Tibial nerve (tissue), 4 donors: ENCODE results near the gene NAXD. TPM values are rescaled to one million over a fixed set of nuclear protein-coding genes. Genes with fewer than 3 reads are reported as not detected.
"Not testable (repeated sequence)": the region's sequence is repeated elsewhere in the genome, so short reads cannot be mapped to it uniquely, and the experiment has no call there.

ENCODE experiments used
- DNase-seq, 2 donors: peaks; one replicate each; pipeline ENCODE4 v3.0.0-alpha.2; 2019; ENCODE audit warnings: low spot score in 2 of 2
- H3K27ac ChIP-seq, 4 donors: fragments of 200-600 bp; sonication (generic) in 3 of 4; one replicate each; pipeline ENCODE4 v1.5.1; 2017 to 2019; ENCODE audit warnings: mild to moderate bottlenecking in 1 of 4
- H3K27me3 ChIP-seq, 2 donors: fragments of 200-600 bp; sonication (generic) in 1 of 2; one replicate each; pipeline versions ENCODE4 v1.5.1 to v1.6.0; 2017 to 2019
- H3K36me3 ChIP-seq, 3 donors: fragments of 200-600 bp; sonication (generic); one replicate each; pipeline ENCODE4 v1.5.1; 2018 to 2019
- H3K4me1 ChIP-seq, 4 donors: fragments of 200-600 bp; sonication (generic) in 3 of 4; one replicate each; pipeline ENCODE4 v1.5.1; 2017 to 2019
- H3K4me3 ChIP-seq, 4 donors: fragments of 200-600 bp; sonication (generic) in 3 of 4; one replicate each; pipeline ENCODE4 v1.5.1; 2017 to 2019; ENCODE audit warnings: mild to moderate bottlenecking in 1 of 4, moderate library complexity in 1 of 4
- H3K9me3 ChIP-seq, 4 donors: fragments of 200-600 bp; sonication (generic) in 3 of 4; one replicate each; pipeline ENCODE4 v1.5.1; 2017 to 2019
- EP300 ChIP-seq, 2 donors: sonication (generic); formaldehyde crosslinking; IDR thresholded peaks; one replicate each; pipeline ENCODE4 v1.6.1; 2017; ENCODE audit warnings: antibody characterized with exemption in 2 of 2, mild to moderate bottlenecking in 1 of 2
- POLR2A ChIP-seq, 2 donors: fragments of 450-650 bp; IDR thresholded peaks; one replicate each; pipeline ENCODE4 v1.6.1; 2017; ENCODE audit warnings: antibody characterized with exemption in 2 of 2, mild to moderate bottlenecking in 2 of 2, moderate library complexity in 2 of 2
- WGBS, 2 donors: methylation state at CpG; one replicate each; pipeline ENCODE4 v1.1.5; 2018; 5-methylcytosine and 5-hydroxymethylcytosine counted together
- total RNA-seq, 4 donors: library from RNA; depleted of rRNA; stranded (reverse); fragments of >200 nt; gene quantifications; one replicate each; pipeline ENCODE4 v1.1.0, GENCODE V29; 2016
- TF ChIP-seq, protein P1 (sequence below), 5 experiments: fragments of 200-600 bp in 3 of 5; fragments of 450-650 bp in 2 of 5; sonication (generic) in 3 of 5; IDR thresholded peaks; one replicate each; pipeline ENCODE4 v1.5.1; 2016 to 2019; ENCODE audit warnings: antibody characterized with exemption in 5 of 5, mild to moderate bottlenecking in 3 of 5, moderate library complexity in 2 of 5

The NAXD gene
- total RNA-seq, 4 donors from 2014 or later: 27.6 to 45.7 (median 38.5) TPM

DNA sequence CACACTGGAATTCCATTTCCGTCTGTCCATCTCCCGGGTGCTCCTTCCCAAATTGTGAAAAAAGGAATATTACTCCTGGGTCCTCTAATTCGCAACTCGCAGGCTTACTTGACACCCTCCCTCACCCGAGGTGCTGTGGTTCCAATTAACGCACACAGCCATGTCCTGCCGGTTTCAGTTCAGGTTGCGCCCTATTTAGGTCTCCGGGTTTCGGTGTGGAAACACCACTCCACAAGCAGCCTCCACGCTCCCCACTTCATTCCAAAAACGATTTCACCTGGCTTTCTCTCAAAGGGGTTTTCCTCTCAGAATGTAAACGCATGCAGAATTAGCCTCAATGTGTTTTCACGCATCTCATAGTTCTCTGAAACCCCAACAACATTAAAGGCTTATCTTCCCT lies 37.9 kb downstream of the NAXD start:
- Histone ChIP-seq H3K36me3 (peaks cover 0 to 77% (median 0%) of the 10 kb centered on the region in 3 donors), H3K27me3 (no peaks in the 10 kb centered on the region), H3K4me3 (no peak overlapping the region), H3K27ac (no peak overlapping the region), H3K9me3 (no peaks in the 10 kb centered on the region), H3K4me1 (peaks cover 0 to 6% (median 0%) of the 10 kb centered on the region in 4 donors)
- DNase-seq: no peak
- TF ChIP-seq EP300 (IDR thresholded peaks at IDR 0.05) (no peak), POLR2A (IDR thresholded peaks at IDR 0.05) (no peak)
- TF ChIP-seq, protein P1, sequence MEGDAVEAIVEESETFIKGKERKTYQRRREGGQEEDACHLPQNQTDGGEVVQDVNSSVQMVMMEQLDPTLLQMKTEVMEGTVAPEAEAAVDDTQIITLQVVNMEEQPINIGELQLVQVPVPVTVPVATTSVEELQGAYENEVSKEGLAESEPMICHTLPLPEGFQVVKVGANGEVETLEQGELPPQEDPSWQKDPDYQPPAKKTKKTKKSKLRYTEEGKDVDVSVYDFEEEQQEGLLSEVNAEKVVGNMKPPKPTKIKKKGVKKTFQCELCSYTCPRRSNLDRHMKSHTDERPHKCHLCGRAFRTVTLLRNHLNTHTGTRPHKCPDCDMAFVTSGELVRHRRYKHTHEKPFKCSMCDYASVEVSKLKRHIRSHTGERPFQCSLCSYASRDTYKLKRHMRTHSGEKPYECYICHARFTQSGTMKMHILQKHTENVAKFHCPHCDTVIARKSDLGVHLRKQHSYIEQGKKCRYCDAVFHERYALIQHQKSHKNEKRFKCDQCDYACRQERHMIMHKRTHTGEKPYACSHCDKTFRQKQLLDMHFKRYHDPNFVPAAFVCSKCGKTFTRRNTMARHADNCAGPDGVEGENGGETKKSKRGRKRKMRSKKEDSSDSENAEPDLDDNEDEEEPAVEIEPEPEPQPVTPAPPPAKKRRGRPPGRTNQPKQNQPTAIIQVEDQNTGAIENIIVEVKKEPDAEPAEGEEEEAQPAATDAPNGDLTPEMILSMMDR (IDR thresholded peaks at IDR 0.05): no peak
- 81 to 88% methylated on average over 14 of the region's 14 CpGs for WGBS, 2 donors

DNA sequence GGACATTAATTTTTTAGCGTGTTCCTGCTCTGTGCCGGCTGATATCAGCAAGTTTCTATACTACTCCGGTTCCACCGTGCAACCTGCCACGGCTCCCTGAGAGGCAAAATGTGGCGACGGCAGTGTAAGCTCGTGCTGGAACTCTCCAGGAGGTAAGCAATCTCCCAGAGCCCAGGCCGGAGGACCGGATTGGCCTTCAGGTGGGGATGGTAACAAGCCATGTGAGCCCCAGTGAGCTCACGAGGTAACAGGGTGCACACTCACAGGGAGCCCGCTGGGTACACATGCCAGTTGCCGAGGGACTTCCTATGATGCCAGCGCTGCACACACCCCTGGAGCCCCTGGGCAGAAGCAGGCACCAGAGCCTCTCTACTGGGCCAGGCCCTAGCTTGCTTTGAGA lies 38.5 kb downstream of the NAXD start:
- TF ChIP-seq EP300 (IDR thresholded peaks at IDR 0.05): no peak
- Histone ChIP-seq H3K4me3 (no peak overlapping the region), H3K9me3 (no peaks in the 10 kb centered on the region), H3K27ac (no peak overlapping the region), H3K36me3 (peaks cover 0 to 80% (median 0%) of the 10 kb centered on the region in 3 donors), H3K27me3 (no peaks in the 10 kb centered on the region), H3K4me1 (peaks cover 0 to 2% (median 0%) of the 10 kb centered on the region in 4 donors)
- DNase-seq: no peak
- WGBS, 2 donors: 93 to 97% methylated on average over 13 to 14 of the region's 14 CpGs

DNA sequence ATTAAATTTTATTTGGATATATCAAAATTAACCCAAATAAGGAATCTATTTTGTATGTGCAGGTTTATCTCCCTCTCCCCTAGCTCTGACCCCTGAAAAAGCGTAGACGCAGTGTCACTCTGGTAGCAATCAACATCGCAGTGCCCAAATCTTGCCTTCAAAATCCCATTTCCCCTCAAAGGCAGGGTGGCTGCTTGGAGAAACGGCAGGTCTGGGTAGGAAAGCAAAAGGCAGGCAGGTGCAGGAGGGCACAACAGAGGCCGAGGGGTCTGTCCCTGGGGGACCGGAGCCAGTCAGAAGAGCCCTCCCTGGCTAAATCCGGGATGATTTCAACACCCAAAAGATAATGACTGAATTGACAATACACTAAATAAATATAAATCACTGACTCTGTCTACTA lies 41.9 kb downstream of the NAXD start:
- H3K4me3 ChIP-seq: no peak overlapping the region
- TF ChIP-seq, protein P1 (IDR thresholded peaks at IDR 0.05): no peak
- no peak for TF ChIP-seq POLR2A (IDR thresholded peaks at IDR 0.05)
- no peak for TF ChIP-seq EP300 (IDR thresholded peaks at IDR 0.05)
- no peaks in the 10 kb centered on the region for H3K4me1 ChIP-seq
- H3K9me3 ChIP-seq: peaks cover 0 to 11% (median 0%) of the 10 kb centered on the region in 4 donors
- H3K27ac ChIP-seq: no peak overlapping the region
- peaks cover 0 to 82% (median 0%) of the 10 kb centered on the region in 3 donors for H3K36me3 ChIP-seq
- no peak for DNase-seq
- no peaks in the 10 kb centered on the region for H3K27me3 ChIP-seq
- 90 to 92% methylated on average over 7 of the region's 7 CpGs for WGBS, 2 donors

DNA sequence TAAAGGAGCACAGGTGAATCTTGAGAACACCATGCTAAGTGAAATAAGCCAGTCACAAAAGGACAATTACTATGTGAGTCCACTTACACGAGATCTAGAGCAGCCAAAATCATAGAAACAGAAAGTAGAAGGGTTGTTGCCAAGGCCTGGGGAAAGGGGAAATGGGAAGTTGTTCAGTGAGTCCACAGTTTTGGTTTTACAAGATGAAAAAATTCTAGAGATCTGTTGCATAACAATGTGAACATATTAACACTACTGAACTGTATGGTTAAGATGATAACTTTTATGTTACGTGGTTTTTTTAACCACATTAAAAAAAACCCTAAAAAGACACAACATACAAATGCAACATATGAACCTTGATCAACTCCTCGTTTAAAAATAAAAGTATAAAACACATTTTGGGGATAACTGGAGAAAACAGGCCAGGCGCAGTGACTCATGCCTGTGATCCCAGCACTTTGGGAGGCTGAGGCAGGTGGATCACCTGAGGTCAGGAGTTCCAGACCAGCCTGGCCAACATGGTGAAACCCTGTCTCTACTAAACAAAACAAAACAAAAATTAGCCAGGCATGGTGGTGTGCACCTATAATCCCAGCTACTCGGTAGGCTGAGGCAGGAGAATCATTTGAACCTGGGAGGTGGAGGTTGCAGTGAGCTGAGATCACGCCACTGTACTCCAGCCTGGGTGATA lies 43.0 kb downstream of the NAXD start:
- 80 to 83% methylated on average over 6 of the region's 6 CpGs for WGBS, 2 donors
- peaks cover 0 to 11% (median 0%) of the 10 kb centered on the region in 4 donors for H3K9me3 ChIP-seq
- H3K27me3 ChIP-seq, H3K4me1 ChIP-seq, H3K27ac ChIP-seq, DNase-seq, H3K4me3 ChIP-seq: not testable (repeated sequence)
- peak in 1 of 2 donors; percentile 22 for TF ChIP-seq EP300 (IDR thresholded peaks at IDR 0.05)
- H3K36me3 ChIP-seq: peaks cover 0 to 82% (median 2%) of the 10 kb centered on the region in 3 donors

DNA sequence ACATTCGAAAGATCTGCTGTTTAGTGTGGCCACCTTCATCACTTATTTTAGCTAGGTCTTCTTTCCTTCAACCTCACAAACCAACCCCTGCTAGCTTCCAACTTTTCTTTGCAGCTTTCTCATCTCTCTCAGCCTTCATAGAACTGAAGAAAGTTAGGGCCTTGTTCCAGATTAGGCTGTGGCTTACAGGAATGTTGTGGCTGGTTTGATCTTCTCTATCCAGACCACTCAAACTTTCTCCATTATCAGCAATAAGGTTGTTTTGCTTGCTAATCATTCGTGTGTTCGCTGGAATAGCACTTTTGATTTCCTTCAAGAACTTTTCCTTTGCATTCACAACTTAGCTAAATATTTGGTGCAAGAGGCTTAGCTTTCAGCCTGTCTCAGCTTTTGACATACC lies 45.9 kb downstream of the NAXD start:
- Histone ChIP-seq H3K27ac (no peak overlapping the region), H3K4me3 (no peak overlapping the region), H3K27me3 (no peaks in the 10 kb centered on the region), H3K36me3 (peaks cover 0 to 93% (median 2%) of the 10 kb centered on the region in 3 donors), H3K9me3 (peaks cover 0 to 11% (median 0%) of the 10 kb centered on the region in 4 donors), H3K4me1 (no peaks in the 10 kb centered on the region)
- 95 to 97% methylated on average over 3 of the region's 3 CpGs for WGBS, 2 donors
- DNase-seq: no peak
- no peak for TF ChIP-seq EP300 (IDR thresholded peaks at IDR 0.05)
- TF ChIP-seq POLR2A (IDR thresholded peaks at IDR 0.05): no peak
- TF ChIP-seq, protein P1 (IDR thresholded peaks at IDR 0.05): no peak

DNA sequence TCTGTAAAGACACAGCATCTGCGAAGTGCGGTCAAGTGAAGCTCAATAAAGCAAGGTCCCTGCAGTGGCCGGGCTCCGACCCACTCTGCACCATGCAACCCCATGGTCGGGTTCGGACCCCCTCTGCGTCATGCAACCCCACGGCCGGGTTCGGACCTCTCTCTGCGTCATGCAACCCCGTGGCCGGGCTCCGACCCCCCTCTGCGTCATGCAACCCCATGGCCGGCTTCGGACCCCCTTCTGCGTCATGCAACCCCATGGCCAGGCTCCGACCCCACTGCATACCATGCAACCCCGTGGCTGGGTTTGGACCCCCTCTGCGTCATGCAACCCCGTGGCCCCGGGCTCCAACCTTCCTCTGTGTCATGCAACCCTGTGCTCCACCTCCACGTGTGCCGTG lies 46.7 kb downstream of the NAXD start:
- TF ChIP-seq POLR2A (IDR thresholded peaks at IDR 0.05): no peak
- TF ChIP-seq, protein P1 (IDR thresholded peaks at IDR 0.05): no peak
- no peak for TF ChIP-seq EP300 (IDR thresholded peaks at IDR 0.05)
- 91 to 95% methylated on average over 25 of the region's 25 CpGs for WGBS, 2 donors
- Histone ChIP-seq H3K4me3 (no peak overlapping the region), H3K9me3 (peaks cover 0 to 11% (median 0%) of the 10 kb centered on the region in 4 donors), H3K4me1 (no peaks in the 10 kb centered on the region), H3K27ac (no peak overlapping the region), H3K27me3 (no peaks in the 10 kb centered on the region), H3K36me3 (peaks cover 0 to 99% (median 2%) of the 10 kb centered on the region in 3 donors)
- no peak for DNase-seq
